Keratinocyte (primary cell): Measurements from ENCODE around the gene DLX1. TPM values are rescaled to one million over a fixed set of nuclear protein-coding genes. Genes with fewer than 3 reads are reported as not detected.

Experiments used
- DNase-seq: peaks from one replicate; pipeline ENCODE4 v3.0.0-alpha.2; 2011; ENCODE audit warnings: low read depth, missing footprints, low spot score
- FAIRE-seq: peaks from 2 replicates; lab custom pipeline; 2011; peaks lifted over from hg19 to GRCh38; lab: Jason Lieb, UNC
- H2AFZ ChIP-seq: 2 replicates; pipeline ENCODE4 v1.6.0; 2012; ENCODE audit warnings: low read length, control low read depth, inconsistent platforms; ENCODE audit not compliant: control insufficient read depth
- H3K27ac ChIP-seq: 2 replicates; pipeline ENCODE4 v1.5.1; 2011; ENCODE audit warnings: low read length; ENCODE audit not compliant: control insufficient read depth, insufficient read depth
- H3K27me3 ChIP-seq: 3 replicates; pipeline ENCODE4 v1.6.0; 2011; ENCODE audit warnings: low read length; ENCODE audit not compliant: control insufficient read depth, insufficient read depth; ENCODE audit errors: extremely low read depth
- H3K36me3 ChIP-seq, 2 experiments: 2 replicates in 1 of 2; 3 replicates in 1 of 2; pipeline ENCODE4 v1.5.1; 2011; ENCODE audit warnings: low read length in 2 of 2, mild to moderate bottlenecking in 1 of 2; ENCODE audit not compliant: control insufficient read depth in 2 of 2, insufficient read depth in 2 of 2; ENCODE audit errors: extremely low read depth in 1 of 2
- H3K4me1 ChIP-seq: 3 replicates; pipeline ENCODE4 v1.5.1; 2011; ENCODE audit warnings: low read length; ENCODE audit not compliant: control insufficient read depth, insufficient read depth; ENCODE audit errors: extremely low read depth
- H3K4me2 ChIP-seq: 3 replicates; pipeline ENCODE4 v1.6.0; 2011; ENCODE audit warnings: low read depth, low read length; ENCODE audit not compliant: control insufficient read depth, insufficient read depth; ENCODE audit errors: extremely low read depth
- H3K4me3 ChIP-seq, 3 experiments: fragments of 200-600 bp in 1 of 3; sonication (generic) in 1 of 3; 2 replicates in 2 of 3; 3 replicates in 1 of 3; pipeline ENCODE4 v1.5.1; 2011 to 2016; ENCODE audit warnings: low read length in 3 of 3, mild to moderate bottlenecking in 3 of 3, control low read depth in 2 of 3, inconsistent platforms in 1 of 3, low read depth in 1 of 3, mixed read lengths in 1 of 3, mixed run types in 1 of 3, moderate library complexity in 1 of 3; ENCODE audit not compliant: control insufficient read depth in 2 of 3, insufficient read depth in 2 of 3; ENCODE audit errors: extremely low read depth in 1 of 3
- H3K79me2 ChIP-seq: 2 replicates; pipeline ENCODE4 v1.6.0; 2012; ENCODE audit warnings: low read length; ENCODE audit not compliant: control insufficient read depth, insufficient read depth
- H3K9ac ChIP-seq: 3 replicates; pipeline ENCODE4 v1.6.0; 2011; ENCODE audit warnings: low read length; ENCODE audit not compliant: control insufficient read depth, insufficient read depth; ENCODE audit errors: extremely low read depth
- H3K9me1 ChIP-seq: 3 replicates; pipeline ENCODE4 v1.6.0; 2011; ENCODE audit warnings: low read length; ENCODE audit not compliant: control insufficient read depth, insufficient read depth; ENCODE audit errors: extremely low read depth
- H3K9me3 ChIP-seq: 2 replicates; pipeline ENCODE4 v1.5.1; 2012; ENCODE audit warnings: low read depth, low read length; ENCODE audit not compliant: control insufficient read depth
- H4K20me1 ChIP-seq: 3 replicates; pipeline ENCODE4 v1.6.0; 2011; ENCODE audit warnings: low read length; ENCODE audit not compliant: control insufficient read depth, insufficient read depth; ENCODE audit errors: extremely low read depth
- EZH2 ChIP-seq: IDR thresholded peaks from one replicate; pipeline ENCODE4 v1.6.1; 2012; ENCODE audit warnings: inconsistent platforms, mild to moderate bottlenecking, low read length, moderate library complexity
- dilution Hi-C: fragments of 300-500 bp; cut with MboI; formaldehyde crosslinking; loops from one replicate; pipeline ENCODE4 v1.7.0; 2020; ENCODE audit warnings: low sequenced_read_pairs; ENCODE audit not compliant: extremely low pct_ligation_motif_present
- polyA plus RNA-seq, 5 experiments: library from polyadenylated mRNA; depleted of rRNA in 3 of 5; stranded (reverse) in 3 of 5; stranded (forward) in 1 of 5; unstranded in 1 of 5; fragments of >200 nt; gene quantifications; 1 replicate in 1 of 5; 2 replicates in 3 of 5; 3 replicates in 1 of 5; pipeline versions ENCODE4 v1.2.1 to v1.2.3, GENCODE V29; 2011 to 2012; ENCODE audit warnings: missing spikeins in 2 of 5, low read depth in 1 of 5, low replicate concordance in 1 of 5
- TF ChIP-seq, protein P1 (sequence below), 3 experiments: IDR thresholded peaks in 1 of 3; conservative IDR thresholded peaks in 1 of 3; optimal IDR thresholded peaks in 1 of 3; 2 replicates in 2 of 3; 3 replicates in 1 of 3; pipeline versions ENCODE3 to v1.5.1; 2011; ENCODE audit warnings: low read length in 3 of 3, mild to moderate bottlenecking in 3 of 3, moderate library complexity in 2 of 3, control low read depth in 1 of 3, inconsistent platforms in 1 of 3; ENCODE audit not compliant: insufficient read depth in 2 of 3; ENCODE audit errors: extremely low read depth in 1 of 3

The DLX1 gene
- polyA plus RNA-seq, 1 donor (not counting 4 experiments of a cell fraction or from before 2014, with no cell fraction given) = 0.88 TPM

DNA sequence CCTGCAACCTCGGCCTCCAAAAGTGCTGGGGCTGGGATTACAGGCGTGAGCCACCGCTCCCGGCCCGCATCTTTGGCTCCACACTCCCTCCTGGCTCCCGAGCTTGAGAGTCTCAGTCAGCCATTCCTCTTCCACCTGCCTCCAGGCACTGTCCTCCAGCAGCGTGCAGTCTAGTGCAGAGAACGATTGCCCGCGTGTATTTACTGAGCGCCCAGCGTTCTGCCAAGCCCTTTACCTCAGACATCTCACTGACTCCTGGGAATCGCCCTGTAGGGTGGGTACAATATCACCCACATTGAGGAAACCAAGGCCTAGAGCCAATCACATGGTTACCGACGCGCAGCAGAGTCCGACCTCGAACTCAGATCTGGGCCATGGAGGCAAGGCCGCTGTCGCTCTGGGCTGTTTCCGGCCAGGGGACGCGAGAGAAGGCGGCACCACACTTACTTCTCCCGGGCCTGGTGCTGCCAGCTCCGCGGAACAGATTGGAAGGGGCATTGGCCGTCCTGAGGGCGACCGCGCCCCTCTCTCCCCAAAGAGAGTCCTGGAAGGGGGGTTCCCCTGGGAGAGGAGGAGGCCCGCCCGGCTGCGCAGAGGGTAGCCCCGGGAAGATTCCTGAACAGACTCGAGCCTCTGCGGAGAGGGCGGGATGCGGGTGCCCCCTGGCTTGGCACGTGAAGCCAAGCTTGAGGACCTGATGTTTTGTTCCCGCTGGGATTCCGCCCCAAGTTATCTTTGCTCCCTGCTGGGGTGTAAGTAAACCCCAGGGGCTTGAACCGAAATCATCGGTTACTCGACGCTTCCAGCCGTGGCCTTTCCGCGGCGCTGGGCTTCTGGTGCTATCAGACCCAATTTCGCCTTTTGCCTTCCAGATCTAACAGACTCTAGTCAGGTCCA, 22.6 kb downstream of the DLX1 start:
- DNase-seq (no peak), FAIRE-seq (no peak)
- Histone ChIP-seq H3K27me3 (no peaks in the 10 kb centered on the region), H3K9me3 (no peaks in the 10 kb centered on the region), H2AFZ (no peak overlapping the region), H3K4me1 (peaks cover 22% of the 10 kb centered on the region), H3K79me2 (no peaks in the 10 kb centered on the region), H3K27ac (no peak overlapping the region), H3K9ac (no peak overlapping the region), H4K20me1 (no peaks in the 10 kb centered on the region), H3K4me2 (no peak overlapping the region), H3K4me3 (no peak overlapping the region), H3K36me3 (no peaks in the 10 kb centered on the region), H3K9me1 (no peaks in the 10 kb centered on the region)
- TF ChIP-seq, protein P1, sequence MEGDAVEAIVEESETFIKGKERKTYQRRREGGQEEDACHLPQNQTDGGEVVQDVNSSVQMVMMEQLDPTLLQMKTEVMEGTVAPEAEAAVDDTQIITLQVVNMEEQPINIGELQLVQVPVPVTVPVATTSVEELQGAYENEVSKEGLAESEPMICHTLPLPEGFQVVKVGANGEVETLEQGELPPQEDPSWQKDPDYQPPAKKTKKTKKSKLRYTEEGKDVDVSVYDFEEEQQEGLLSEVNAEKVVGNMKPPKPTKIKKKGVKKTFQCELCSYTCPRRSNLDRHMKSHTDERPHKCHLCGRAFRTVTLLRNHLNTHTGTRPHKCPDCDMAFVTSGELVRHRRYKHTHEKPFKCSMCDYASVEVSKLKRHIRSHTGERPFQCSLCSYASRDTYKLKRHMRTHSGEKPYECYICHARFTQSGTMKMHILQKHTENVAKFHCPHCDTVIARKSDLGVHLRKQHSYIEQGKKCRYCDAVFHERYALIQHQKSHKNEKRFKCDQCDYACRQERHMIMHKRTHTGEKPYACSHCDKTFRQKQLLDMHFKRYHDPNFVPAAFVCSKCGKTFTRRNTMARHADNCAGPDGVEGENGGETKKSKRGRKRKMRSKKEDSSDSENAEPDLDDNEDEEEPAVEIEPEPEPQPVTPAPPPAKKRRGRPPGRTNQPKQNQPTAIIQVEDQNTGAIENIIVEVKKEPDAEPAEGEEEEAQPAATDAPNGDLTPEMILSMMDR (optimal IDR thresholded peaks at IDR 0.05 in 1 of 3, IDR thresholded peaks at IDR 0.05 in 1 of 3, conservative IDR thresholded peaks at IDR 0.05 in 1 of 3; ENCODE audit: extremely low read depth in 1 of 3, insufficient read depth in 2 of 3, low read length in 3 of 3) = no peak
- no peak for TF ChIP-seq EZH2
- dilution Hi-C loops = no loop called here

DNA sequence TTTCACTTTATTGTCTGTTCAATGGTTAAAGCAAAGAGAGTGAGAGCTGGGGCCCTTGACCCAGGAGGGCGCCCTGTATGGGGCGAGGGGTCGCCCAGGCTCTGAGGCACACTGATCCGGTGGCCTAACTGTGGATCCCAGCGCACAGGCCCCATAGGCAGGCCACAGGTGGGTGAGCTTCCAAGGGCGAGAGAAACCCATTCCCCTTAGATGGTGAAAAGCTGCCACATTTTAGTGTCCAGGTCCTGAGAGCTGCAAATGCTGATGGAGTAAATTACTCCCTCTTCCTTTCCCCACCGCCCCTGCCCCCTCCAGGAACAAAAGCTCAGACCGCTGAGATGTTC, 23.3 kb downstream of the DLX1 start:
- no peak for FAIRE-seq
- H3K9ac ChIP-seq = no peak overlapping the region
- H3K4me3 ChIP-seq = no peak overlapping the region
- no peak overlapping the region for H3K27ac ChIP-seq
- dilution Hi-C loops = no loop called here
- H3K9me3 ChIP-seq = no peaks in the 10 kb centered on the region
- TF ChIP-seq, protein P1 (optimal IDR thresholded peaks at IDR 0.05 in 1 of 3, IDR thresholded peaks at IDR 0.05 in 1 of 3, conservative IDR thresholded peaks at IDR 0.05 in 1 of 3; ENCODE audit: extremely low read depth in 1 of 3, insufficient read depth in 2 of 3, low read length in 3 of 3) = no peak
- no peak for TF ChIP-seq EZH2
- H3K4me1 ChIP-seq = peaks cover 19% of the 10 kb centered on the region
- no peaks in the 10 kb centered on the region for H3K79me2 ChIP-seq
- no peaks in the 10 kb centered on the region for H3K36me3 ChIP-seq
- no peak for DNase-seq
- no peaks in the 10 kb centered on the region for H3K27me3 ChIP-seq
- no peak overlapping the region for H3K4me2 ChIP-seq
- H2AFZ ChIP-seq = no peak overlapping the region
- H3K9me1 ChIP-seq = no peaks in the 10 kb centered on the region
- H4K20me1 ChIP-seq = no peaks in the 10 kb centered on the region
